H9 (cell line): Measurements from ENCODE around the gene FAM170B. TPM values are rescaled to one million over a fixed set of nuclear protein-coding genes. Genes with fewer than 3 reads are reported as not detected.

Source experiments
- DNase-seq: peaks from one replicate; pipeline ENCODE4 v3.0.0-alpha.2; 2017
- H2AFZ ChIP-seq: one replicate; pipeline ENCODE4 v1.6.1; 2013; ENCODE audit warnings: mild to moderate bottlenecking, low read length, control low read depth, moderate library complexity
- H2AK5ac ChIP-seq: 2 replicates; pipeline ENCODE4 v1.6.1; 2013; ENCODE audit warnings: low read length, control low read depth, mixed read lengths; ENCODE audit not compliant: insufficient read length
- H2BK120ac ChIP-seq: one replicate; pipeline ENCODE4 v1.6.1; 2013; ENCODE audit warnings: low read depth, mild to moderate bottlenecking, low read length, control low read depth, inconsistent platforms; ENCODE audit not compliant: poor library complexity, severe bottlenecking
- H2BK12ac ChIP-seq: 2 replicates; pipeline ENCODE4 v1.6.1; 2013; ENCODE audit warnings: low read length, control low read depth, mixed read lengths, low read depth; ENCODE audit not compliant: insufficient read length
- H2BK15ac ChIP-seq: 2 replicates; pipeline ENCODE4 v1.6.1; 2013; ENCODE audit warnings: low read depth, low read length, control low read depth
- H2BK20ac ChIP-seq: one replicate; pipeline ENCODE4 v1.6.1; 2013; ENCODE audit warnings: low read depth, mild to moderate bottlenecking, low read length, control low read depth, inconsistent platforms; ENCODE audit not compliant: poor library complexity, severe bottlenecking
- H2BK5ac ChIP-seq: 2 replicates; pipeline ENCODE4 v1.6.1; 2013; ENCODE audit warnings: low read length, control low read depth, mixed read lengths; ENCODE audit not compliant: insufficient read length
- H3K14ac ChIP-seq: 2 replicates; pipeline ENCODE4 v1.6.1; 2013; ENCODE audit warnings: low read length, control low read depth; ENCODE audit not compliant: insufficient read depth
- H3K18ac ChIP-seq: 2 replicates; pipeline ENCODE4 v1.6.1; 2013; ENCODE audit warnings: low read depth, mild to moderate bottlenecking, mixed read lengths, low read length, control low read depth; ENCODE audit not compliant: insufficient read length
- H3K23ac ChIP-seq: 2 replicates; pipeline ENCODE4 v1.6.1; 2013; ENCODE audit warnings: low read length, control low read depth, mixed read lengths, low read depth; ENCODE audit not compliant: insufficient read length
- H3K23me2 ChIP-seq: 2 replicates; pipeline ENCODE4 v1.6.1; 2013; ENCODE audit warnings: low read depth, mild to moderate bottlenecking, mixed read lengths, low read length, control low read depth; ENCODE audit not compliant: insufficient read length, poor library complexity, severe bottlenecking
- H3K27ac ChIP-seq: 2 replicates; pipeline ENCODE4 v1.5.1; 2013; ENCODE audit warnings: low read length, control low read depth, mixed read lengths, low read depth; ENCODE audit not compliant: insufficient read length
- H3K27me3 ChIP-seq: 2 replicates; pipeline ENCODE4 v1.6.1; 2013; ENCODE audit warnings: low read length, control low read depth, inconsistent platforms; ENCODE audit not compliant: insufficient read depth
- H3K4ac ChIP-seq: 2 replicates; pipeline ENCODE4 v1.6.1; 2013; ENCODE audit warnings: low read depth, mild to moderate bottlenecking, control low read depth, inconsistent platforms, low read length, moderate library complexity
- H3K4me1 ChIP-seq: 2 replicates; pipeline ENCODE4 v1.6.1; 2013; ENCODE audit warnings: low read length, control low read depth, inconsistent platforms; ENCODE audit not compliant: insufficient read depth
- H3K4me2 ChIP-seq: 2 replicates; pipeline ENCODE4 v1.6.1; 2013; ENCODE audit warnings: low read length, control low read depth, mixed read lengths; ENCODE audit not compliant: insufficient read length, insufficient read depth
- H3K56ac ChIP-seq: 2 replicates; pipeline ENCODE4 v1.6.1; 2013; ENCODE audit warnings: low read depth, mild to moderate bottlenecking, mixed read lengths, low read length, control low read depth; ENCODE audit not compliant: insufficient read length
- H3K79me1 ChIP-seq: 2 replicates; pipeline ENCODE4 v1.6.1; 2013; ENCODE audit warnings: low read depth, mild to moderate bottlenecking, moderate library complexity, low read length, control low read depth, inconsistent platforms; ENCODE audit not compliant: insufficient read depth, poor library complexity, severe bottlenecking
- H3K79me2 ChIP-seq: 2 replicates; pipeline ENCODE4 v1.6.1; 2013; ENCODE audit warnings: low read length, control low read depth, inconsistent platforms; ENCODE audit not compliant: insufficient read depth
- H3K9ac ChIP-seq: 2 replicates; pipeline ENCODE4 v1.6.1; 2013; ENCODE audit warnings: low read length, control low read depth, mixed read lengths; ENCODE audit not compliant: insufficient read length; ENCODE audit errors: extremely low read depth
- H3K9me3 ChIP-seq: one replicate; pipeline ENCODE4 v1.6.1; 2013; ENCODE audit warnings: low read depth, low read length, inconsistent platforms; ENCODE audit not compliant: control insufficient read depth
- H3T11ph ChIP-seq: one replicate; pipeline ENCODE4 v1.6.1; 2013; ENCODE audit warnings: mild to moderate bottlenecking, low read length, control low read depth, inconsistent platforms
- H4K20me1 ChIP-seq: one replicate; pipeline ENCODE4 v1.6.1; 2013; ENCODE audit not compliant: control insufficient read depth, insufficient read length, insufficient read depth
- H4K5ac ChIP-seq: 2 replicates; pipeline ENCODE4 v1.6.1; 2013; ENCODE audit warnings: low read depth, mild to moderate bottlenecking, mixed read lengths, low read length, control low read depth; ENCODE audit not compliant: insufficient read length
- H4K8ac ChIP-seq: replicated peaks from 2 replicates; pipeline ENCODE4 v1.6.1; 2013; ENCODE audit warnings: low read length, control low read depth, mixed read lengths, low read depth; ENCODE audit not compliant: insufficient read length
- H4K91ac ChIP-seq: 2 replicates; pipeline ENCODE4 v1.6.1; 2013; ENCODE audit warnings: low read depth, mild to moderate bottlenecking, moderate library complexity, mixed read lengths, low read length, control low read depth; ENCODE audit not compliant: insufficient read length
- H3K27ac Mint-ChIP-seq, 3 experiments: 2 replicates in 2 of 3; 3 replicates in 1 of 3; pipeline ENCODE4 v1.8.0; 2020 to 2021; ENCODE audit warnings: mixed read lengths in 3 of 3, mild to moderate bottlenecking in 1 of 3, moderate library complexity in 1 of 3
- H3K27me3 Mint-ChIP-seq: 2 replicates; pipeline ENCODE4 v1.8.0; 2021; ENCODE audit warnings: low read depth, mild to moderate bottlenecking, moderate library complexity, mixed read lengths
- H3K36me3 Mint-ChIP-seq, 3 experiments: 2 replicates in 2 of 3; 3 replicates in 1 of 3; pipeline ENCODE4 v1.8.0; 2020 to 2021; ENCODE audit warnings: low read depth in 3 of 3, mixed read lengths in 3 of 3; ENCODE audit not compliant: insufficient read depth in 1 of 3
- H3K4me1 Mint-ChIP-seq, 2 experiments: 2 replicates each; pipeline ENCODE4 v1.8.0; 2020; ENCODE audit warnings: mixed read lengths in 2 of 2
- H3K4me3 Mint-ChIP-seq, 2 experiments: 2 replicates in 1 of 2; 3 replicates in 1 of 2; pipeline ENCODE4 v1.8.0; 2020 to 2021; ENCODE audit warnings: mild to moderate bottlenecking in 2 of 2, mixed read lengths in 2 of 2, moderate library complexity in 1 of 2
- H3K9me3 Mint-ChIP-seq, 2 experiments: 2 replicates in 1 of 2; 3 replicates in 1 of 2; pipeline ENCODE4 v1.8.0; 2020; ENCODE audit warnings: mild to moderate bottlenecking in 2 of 2, mixed read lengths in 2 of 2, moderate library complexity in 1 of 2
- CTCF ChIP-seq: fragments of 200-600 bp; sonication (generic); conservative IDR thresholded peaks from 3 replicates; pipeline ENCODE4 v1.8.0; 2021; ENCODE audit warnings: antibody characterized with exemption, mild to moderate bottlenecking
- WGBS: extraction: QIAGEN DNeasy Blood & Tissue Kit; methylation state at CpG from one replicate; pipeline ENCODE4 v1.1.7; 2013; ENCODE audit warnings: missing lambda C conversion rate, low lambda C conversion rate, mixed read lengths; ENCODE audit not compliant: insufficient read length; ENCODE audit errors: extremely low coverage; 5-methylcytosine and 5-hydroxymethylcytosine counted together
- total RNA-seq: library from RNA; stranded (reverse); gene quantifications from 2 replicates; pipeline ENCODE4 v1.2.1, GENCODE V29; 2021

Gene FAM170B
- total RNA-seq, 1 experiment from 2014 or later, result not detected

GRCh38 chr10:49107111-49107886 is 26.5 kb downstream of the FAM170B start:
- Histone ChIP-seq H3K4me1 (no peaks in the 10 kb centered on the region), H3K27me3 (no peaks in the 10 kb centered on the region), H2BK5ac (no peak overlapping the region), H3K9me3 (no peaks in the 10 kb centered on the region), H4K20me1 (no peaks in the 10 kb centered on the region), H2BK12ac (no peak overlapping the region), H3K4ac (no peak overlapping the region), H3K23me2 (no peaks in the 10 kb centered on the region), H2BK120ac (no peak overlapping the region), H3K23ac (no peak overlapping the region), H4K8ac (no peak overlapping the region), H3K4me2 (no peak overlapping the region), H2AFZ (no peak overlapping the region), H3K56ac (no peak overlapping the region), H3K27ac (no peak overlapping the region), H2BK20ac (no peak overlapping the region), H2BK15ac (no peak overlapping the region), H3T11ph (no peak overlapping the region), H3K79me1 (no peaks in the 10 kb centered on the region), H3K9ac (no peak overlapping the region), H4K5ac (no peak overlapping the region), H2AK5ac (no peak overlapping the region), H3K79me2 (no peaks in the 10 kb centered on the region), H4K91ac (no peak overlapping the region), H3K14ac (no peak overlapping the region), H3K18ac (no peak overlapping the region)
- Mint-ChIP-seq H3K27ac (no peak overlapping the region), H3K9me3 (no peaks in the 10 kb centered on the region), H3K36me3 (no peaks in the 10 kb centered on the region; a peak in 1 of 7 replicates), H3K4me1 (peaks cover 7% of the 10 kb centered on the region in 2 experiments; a peak in 3 of 4 replicates), H3K4me3 (no peak overlapping the region), H3K27me3 (peaks cover 2% of the 10 kb centered on the region; the same call in 1 of the 2 replicates)
- no peak for DNase-seq
- no peak for TF ChIP-seq CTCF
- WGBS, result no CpG with 5 or more reads among the region's 17 CpGs
